ENCODE data around the gene PAF1. TPM values are rescaled to one million over a fixed set of nuclear protein-coding genes. Genes with fewer than 3 reads are reported as not detected.
A peak's percentile ranks its signal among the peaks of the same experiment; 100 is the strongest.

The PAF1 gene
- total RNA-seq, 4 donors from 2014 or later = 32.8 to 48.0 (median 44.0) TPM

- no peak for TF ChIP-seq POLR2AphosphoS5 (IDR thresholded peaks at IDR 0.05)
- TF ChIP-seq EP300 (IDR thresholded peaks at IDR 0.05) = no peak
- no peak for TF ChIP-seq CTCF (IDR thresholded peaks at IDR 0.05)
- Histone ChIP-seq H3K36me3 (peaks cover 0 to 79% of the 10 kb centered on the region in 2 donors), H3K4me3 (no peak overlapping the region), H3K4me1 (peaks cover 0 to 64% (median 4%) of the 10 kb centered on the region in 3 donors), H3K27ac (peak overlapping the region in 3 of 4 donors; percentile 35 to 46 (median 41)), H3K27me3 (no peaks in the 10 kb centered on the region), H3K9me3 (no peaks in the 10 kb centered on the region)
- WGBS, 2 donors (ENCODE audit: low coverage in 1 of 2) = 46 to 60% methylated on average over 3 to 4 of the region's 4 CpGs
- ATAC-seq = peak; percentile 69
Measured at GRCh38 chr19:39351537-39352064, 39.3 kb downstream of the PAF1 start.

- Histone ChIP-seq H3K27me3 (no peaks in the 10 kb centered on the region), H3K4me3 (no peak overlapping the region), H3K27ac (no peak overlapping the region), H3K9me3 (no peaks in the 10 kb centered on the region), H3K4me1 (peaks cover 0 to 78% (median 13%) of the 10 kb centered on the region in 3 donors), H3K36me3 (peaks cover 0 to 71% of the 10 kb centered on the region in 2 donors)
- WGBS, 2 donors (ENCODE audit: low coverage in 1 of 2) = 97% methylated on average over 3 of the region's 3 CpGs; no CpG with 5 or more reads in 1 of the 2 donors
- ATAC-seq = no peak
- TF ChIP-seq EP300 (IDR thresholded peaks at IDR 0.05) (no peak), POLR2A (IDR thresholded peaks at IDR 0.05) (no peak), CTCF (IDR thresholded peaks at IDR 0.05) (no peak), POLR2AphosphoS5 (IDR thresholded peaks at IDR 0.05) (no peak)
Measured at GRCh38 chr19:39350156-39350555, 40.8 kb downstream of the PAF1 start.

GRCh38 chr19:39349326-39349725 lies 41.6 kb downstream of the PAF1 start:
- 78 to 82% methylated on average over 2 to 4 of the region's 4 CpGs for WGBS, 2 donors (ENCODE audit: low coverage in 1 of 2)

DNA sequence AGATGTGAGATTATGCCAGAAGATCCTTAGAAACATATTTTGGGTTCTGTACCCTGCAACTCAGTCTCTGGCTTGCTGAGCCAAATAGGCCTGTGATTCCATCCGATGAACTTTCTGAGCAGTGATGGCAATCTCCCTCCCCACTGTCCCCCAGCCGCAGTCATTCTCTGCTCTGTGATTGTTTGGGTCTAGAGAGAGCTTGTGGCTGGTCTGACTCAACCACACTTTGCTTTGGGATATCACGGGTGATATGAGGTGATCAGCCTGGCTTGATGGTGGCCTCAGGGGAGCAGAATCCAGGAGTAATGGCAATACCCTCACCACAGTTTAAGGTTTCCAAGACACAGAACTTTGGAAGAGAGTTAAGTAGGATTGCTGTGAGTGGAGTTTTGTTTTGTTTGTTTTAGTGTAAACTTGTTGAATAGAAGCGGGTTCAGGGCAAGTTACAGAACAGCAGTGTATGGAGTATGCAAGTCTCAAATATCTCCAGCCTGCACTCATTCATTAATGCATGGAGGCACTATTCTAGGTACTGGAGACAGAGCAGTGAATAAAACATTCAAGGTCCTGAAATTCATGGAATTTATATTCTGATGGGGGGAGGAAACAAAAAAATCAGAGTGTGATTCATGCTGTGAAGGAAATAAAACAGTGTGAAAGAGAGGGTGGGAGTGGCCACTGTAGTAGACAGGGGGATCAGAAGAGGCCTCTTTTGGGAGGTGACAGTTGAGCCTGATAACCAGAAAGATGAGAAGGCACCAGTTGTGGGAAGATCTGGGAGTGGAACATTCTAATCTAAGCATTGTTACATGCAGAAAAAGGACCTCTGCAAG lies 43.4 kb downstream of the PAF1 start:
- H3K36me3 ChIP-seq = peaks cover 0 to 46% of the 10 kb centered on the region in 2 donors
- no peaks in the 10 kb centered on the region for H3K9me3 ChIP-seq
- no peak overlapping the region for H3K27ac ChIP-seq
- no peaks in the 10 kb centered on the region for H3K27me3 ChIP-seq
- ATAC-seq = no peak
- 80 to 100% methylated on average over 1 to 4 of the region's 4 CpGs for WGBS, 2 donors (ENCODE audit: low coverage in 1 of 2)
- H3K4me3 ChIP-seq = no peak overlapping the region
- peaks cover 0 to 93% (median 30%) of the 10 kb centered on the region in 3 donors for H3K4me1 ChIP-seq
- TF ChIP-seq POLR2A (IDR thresholded peaks at IDR 0.05) (no peak), POLR2AphosphoS5 (IDR thresholded peaks at IDR 0.05) (no peak), EP300 (IDR thresholded peaks at IDR 0.05) (no peak), CTCF (IDR thresholded peaks at IDR 0.05) (no peak)

More at GRCh38 chr19:39349326-39349725, 41.6 kb downstream of the PAF1 start:
- no peak for TF ChIP-seq POLR2A (IDR thresholded peaks at IDR 0.05)
- no peak for TF ChIP-seq EP300 (IDR thresholded peaks at IDR 0.05)
- TF ChIP-seq POLR2AphosphoS5 (IDR thresholded peaks at IDR 0.05) = no peak
- no peak for ATAC-seq
- H3K36me3 ChIP-seq = peaks cover 0 to 63% of the 10 kb centered on the region in 2 donors
- H3K4me3 ChIP-seq = no peak overlapping the region
- no peaks in the 10 kb centered on the region for H3K27me3 ChIP-seq
- no peaks in the 10 kb centered on the region for H3K9me3 ChIP-seq
- peaks cover 0 to 87% (median 20%) of the 10 kb centered on the region in 3 donors for H3K4me1 ChIP-seq
- H3K27ac ChIP-seq = peak overlapping the region in 1 of 4 donors; percentile 4

DNA sequence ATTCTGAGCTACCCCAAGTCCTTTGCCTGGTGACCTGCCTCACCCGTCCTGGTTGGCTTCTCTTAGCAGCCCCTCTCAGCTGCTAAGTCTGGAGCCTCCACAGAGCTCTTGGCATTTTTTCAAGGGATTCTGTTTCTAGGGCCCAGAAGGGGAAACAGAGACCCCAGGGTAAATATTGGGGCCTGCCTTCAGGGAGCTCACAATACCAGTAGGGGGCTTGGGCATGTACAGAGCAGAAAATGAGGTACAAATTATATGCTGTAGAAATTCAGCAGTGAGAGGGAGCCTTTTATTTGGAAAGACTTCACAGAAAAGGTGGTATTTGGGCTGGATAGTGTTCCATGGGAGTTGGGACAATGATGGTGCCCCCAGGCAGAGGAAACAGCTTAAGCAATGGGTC lies 45.0 kb downstream of the PAF1 start:
- Histone ChIP-seq H3K4me3 (no peak overlapping the region), H3K36me3 (peaks cover 0 to 33% of the 10 kb centered on the region in 2 donors), H3K9me3 (no peaks in the 10 kb centered on the region), H3K27ac (peak overlapping the region in 2 of 4 donors; percentile 48 to 93), H3K4me1 (peaks cover 0 to 83% (median 27%) of the 10 kb centered on the region in 3 donors), H3K27me3 (no peaks in the 10 kb centered on the region)
- TF ChIP-seq EP300 (IDR thresholded peaks at IDR 0.05) = no peak
- no peak for TF ChIP-seq POLR2AphosphoS5 (IDR thresholded peaks at IDR 0.05)
- peak in 1 of 4 experiments; percentile 8 for TF ChIP-seq CTCF (IDR thresholded peaks at IDR 0.05)
- no peak for TF ChIP-seq POLR2A (IDR thresholded peaks at IDR 0.05)
- WGBS, 2 donors (ENCODE audit: low coverage in 1 of 2) = 40 to 63% methylated on average over 1 of the region's 1 CpG
- ATAC-seq = no peak

All from gastroesophageal sphincter (tissue), 4 donors.